ENCODE data around the gene CEP164. TPM values are rescaled to one million over a fixed set of nuclear protein-coding genes. Genes with fewer than 3 reads are reported as not detected.

CEP164 gene
- total RNA-seq, 1 donor from 2014 or later: 25.2 TPM

DNA sequence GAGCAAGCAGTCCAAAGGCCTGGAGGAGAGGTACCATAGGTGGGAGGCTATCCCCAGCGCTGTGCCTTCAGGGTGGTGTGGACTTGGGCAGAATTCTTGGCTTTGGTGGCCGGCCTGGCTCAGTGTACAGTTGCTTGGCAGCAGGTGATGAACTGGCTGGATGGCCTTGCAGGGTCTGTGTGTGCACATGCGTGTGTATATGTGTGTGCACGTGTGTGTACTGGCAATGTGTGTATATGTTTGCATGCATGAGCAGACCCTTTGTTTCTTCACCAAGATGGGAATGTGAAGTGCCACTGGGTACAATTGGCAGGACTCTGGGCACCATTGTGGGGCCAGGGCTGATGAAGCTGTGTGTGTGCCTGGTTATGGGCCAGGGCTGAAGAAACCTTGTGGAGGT is 53.0 kb downstream of the CEP164 start:
- no peak overlapping the region for H3K27ac ChIP-seq
- no peak for DNase-seq

GRCh38 chr11:117381481-117382387 is 54.1 kb downstream of the CEP164 start:
- intact Hi-C loops (cut with DNase I): no loop called here
- Histone ChIP-seq H3K4me1 (no peaks in the 10 kb centered on the region), H3K4me3 (no peak overlapping the region), H3K36me3 (peaks cover 68% of the 10 kb centered on the region), H3K27ac (no peak overlapping the region), H3K9me3 (no peaks in the 10 kb centered on the region), H3K27me3 (no peaks in the 10 kb centered on the region)
- DNase-seq: no peak
- TF ChIP-seq, protein P1, sequence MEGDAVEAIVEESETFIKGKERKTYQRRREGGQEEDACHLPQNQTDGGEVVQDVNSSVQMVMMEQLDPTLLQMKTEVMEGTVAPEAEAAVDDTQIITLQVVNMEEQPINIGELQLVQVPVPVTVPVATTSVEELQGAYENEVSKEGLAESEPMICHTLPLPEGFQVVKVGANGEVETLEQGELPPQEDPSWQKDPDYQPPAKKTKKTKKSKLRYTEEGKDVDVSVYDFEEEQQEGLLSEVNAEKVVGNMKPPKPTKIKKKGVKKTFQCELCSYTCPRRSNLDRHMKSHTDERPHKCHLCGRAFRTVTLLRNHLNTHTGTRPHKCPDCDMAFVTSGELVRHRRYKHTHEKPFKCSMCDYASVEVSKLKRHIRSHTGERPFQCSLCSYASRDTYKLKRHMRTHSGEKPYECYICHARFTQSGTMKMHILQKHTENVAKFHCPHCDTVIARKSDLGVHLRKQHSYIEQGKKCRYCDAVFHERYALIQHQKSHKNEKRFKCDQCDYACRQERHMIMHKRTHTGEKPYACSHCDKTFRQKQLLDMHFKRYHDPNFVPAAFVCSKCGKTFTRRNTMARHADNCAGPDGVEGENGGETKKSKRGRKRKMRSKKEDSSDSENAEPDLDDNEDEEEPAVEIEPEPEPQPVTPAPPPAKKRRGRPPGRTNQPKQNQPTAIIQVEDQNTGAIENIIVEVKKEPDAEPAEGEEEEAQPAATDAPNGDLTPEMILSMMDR (IDR thresholded peaks at IDR 0.05): no peak
- ATAC-seq: no peak

More for the DNA sequence above, 53.0 kb downstream of the CEP164 start:
- Histone ChIP-seq H3K4me1 (no peaks in the 10 kb centered on the region), H3K4me3 (no peak overlapping the region), H3K27me3 (no peaks in the 10 kb centered on the region), H3K36me3 (peaks cover 68% of the 10 kb centered on the region), H3K9me3 (no peaks in the 10 kb centered on the region)
- ATAC-seq: no peak
- intact Hi-C loops (cut with DNase I): no loop called here
- TF ChIP-seq, protein P1 (IDR thresholded peaks at IDR 0.05): no peak

- TF ChIP-seq, protein P1 (IDR thresholded peaks at IDR 0.05): no peak
- peaks cover 67% of the 10 kb centered on the region for H3K36me3 ChIP-seq
- ATAC-seq: no peak
These were observed 55.1 kb downstream of the CEP164 start for GRCh38 chr11:117382746-117383145.

DNA sequence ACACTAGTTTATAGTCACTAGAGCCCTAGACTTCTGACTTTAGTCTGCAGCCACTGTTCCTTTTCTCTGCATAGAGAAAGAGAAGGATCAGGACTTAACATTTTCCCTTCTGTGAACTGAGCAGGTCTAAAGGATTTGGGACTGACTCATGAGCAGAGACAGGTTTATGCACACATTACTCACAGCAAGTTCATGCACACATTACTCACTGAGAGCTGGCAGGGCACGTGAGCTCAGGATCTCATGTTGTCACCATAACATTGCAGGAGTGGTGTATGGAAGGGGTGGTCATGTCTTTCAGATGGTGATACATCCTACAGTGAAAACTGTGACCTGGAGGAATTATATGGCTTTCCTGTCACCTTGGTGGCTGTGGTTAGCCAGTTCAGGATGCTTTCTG is 56.4 kb downstream of the CEP164 start:
- peaks cover 67% of the 10 kb centered on the region for H3K36me3 ChIP-seq
- no peaks in the 10 kb centered on the region for H3K4me1 ChIP-seq
- no peaks in the 10 kb centered on the region for H3K27me3 ChIP-seq
- no peak overlapping the region for H3K27ac ChIP-seq
- DNase-seq (no peak), ATAC-seq (no peak)
- no peak overlapping the region for H3K4me3 ChIP-seq
- intact Hi-C loops (cut with DNase I): no loop called here
- H3K9me3 ChIP-seq: no peaks in the 10 kb centered on the region
- TF ChIP-seq, protein P1 (IDR thresholded peaks at IDR 0.05): no peak

More at GRCh38 chr11:117382746-117383145, 55.1 kb downstream of the CEP164 start:
- H3K27ac ChIP-seq: no peak overlapping the region
- DNase-seq: no peak
- no peak overlapping the region for H3K4me3 ChIP-seq
- H3K4me1 ChIP-seq: no peaks in the 10 kb centered on the region
- no peaks in the 10 kb centered on the region for H3K27me3 ChIP-seq
- no peaks in the 10 kb centered on the region for H3K9me3 ChIP-seq
- intact Hi-C loops (cut with DNase I): no loop called here

DNA sequence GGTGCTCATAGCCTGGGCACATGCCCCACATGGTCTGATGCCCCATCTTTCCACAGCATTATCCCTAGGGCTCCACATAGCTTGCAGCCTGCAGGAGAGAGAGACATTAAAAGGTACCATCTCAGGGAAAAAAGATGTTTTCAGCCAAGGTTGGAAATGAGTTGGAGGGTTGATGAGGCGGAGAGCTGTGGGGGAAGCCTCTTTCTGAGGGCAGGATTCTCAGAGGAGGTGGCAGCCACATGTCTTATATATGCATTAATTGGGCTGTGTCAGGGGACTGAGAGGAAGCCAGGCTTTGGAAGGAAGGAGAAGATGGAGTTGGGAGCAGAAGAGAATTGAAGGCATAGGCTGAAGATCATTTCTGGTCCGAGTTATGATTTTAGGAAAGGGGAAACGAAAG is 57.8 kb downstream of the CEP164 start:
- H3K36me3 ChIP-seq: peaks cover 65% of the 10 kb centered on the region
- TF ChIP-seq, protein P1 (IDR thresholded peaks at IDR 0.05): no peak
- no peaks in the 10 kb centered on the region for H3K27me3 ChIP-seq
- no peaks in the 10 kb centered on the region for H3K4me1 ChIP-seq
- DNase-seq (no peak), ATAC-seq (no peak)
- no peak overlapping the region for H3K4me3 ChIP-seq
- no peak overlapping the region for H3K27ac ChIP-seq
- intact Hi-C loops (cut with DNase I): no loop called here
- H3K9me3 ChIP-seq: no peaks in the 10 kb centered on the region
